Raji (cell line): ENCODE results near the gene CDCA4.

ENCODE experiments used
- POLR2A ChIP-seq: IDR thresholded peaks from 2 replicates; pipeline ENCODE4 v1.6.1; 2011; ENCODE audit warnings: low read depth, low read length, control low read depth; ENCODE audit not compliant: insufficient read depth

The CDCA4 gene

GRCh38 chr14:105011312-105011990, 9.4 kb downstream of the CDCA4 start:
- no peak for TF ChIP-seq POLR2A

GRCh38 chr14:105010891-105011291, 10.0 kb downstream of the CDCA4 start:
- TF ChIP-seq POLR2A: no peak

- TF ChIP-seq POLR2A: no peak
These were observed 10.8 kb downstream of the CDCA4 start for GRCh38 chr14:105010106-105010505.

GRCh38 chr14:105007593-105008264, 13.2 kb downstream of the CDCA4 start:
- TF ChIP-seq POLR2A: no peak

GRCh38 chr14:105006831-105007592, 13.9 kb downstream of the CDCA4 start:
- TF ChIP-seq POLR2A: no peak

GRCh38 chr14:105005929-105006830, 14.7 kb downstream of the CDCA4 start:
- no peak for TF ChIP-seq POLR2A

- TF ChIP-seq POLR2A: no peak
These were observed 15.5 kb downstream of the CDCA4 start for GRCh38 chr14:105005329-105005928.

- TF ChIP-seq POLR2A: no peak
These were observed 21.5 kb downstream of the CDCA4 start for GRCh38 chr14:104999361-104999760.

GRCh38 chr14:104998801-104999200, 22.1 kb downstream of the CDCA4 start:
- no peak for TF ChIP-seq POLR2A

GRCh38 chr14:104996483-104996882, 24.4 kb downstream of the CDCA4 start:
- no peak for TF ChIP-seq POLR2A

- TF ChIP-seq POLR2A: no peak
These were observed 24.9 kb downstream of the CDCA4 start for GRCh38 chr14:104996032-104996431.

- TF ChIP-seq POLR2A: no peak
These were observed 25.9 kb downstream of the CDCA4 start for GRCh38 chr14:104994978-104995377.

GRCh38 chr14:104993808-104994591, 26.9 kb downstream of the CDCA4 start:
- no peak for TF ChIP-seq POLR2A

GRCh38 chr14:104993306-104993705, 27.6 kb downstream of the CDCA4 start:
- no peak for TF ChIP-seq POLR2A
